Stimulated activated CD8-positive, alpha-beta memory T cell treated with anti-CD3 and anti-CD28 coated beads, Interleukin-15, amount 100 ng/mL, for 4 hours (primary cell): Measurements from ENCODE around the gene RBBP6.
"Not testable (repeated sequence)": the region's sequence is repeated elsewhere in the genome, so short reads cannot be mapped to it uniquely, and the experiment has no call there.

Source experiments
- DNase-seq, 2 donors: peaks; one replicate each; pipeline ENCODE4 v3.0.0-alpha.2; 2020; ENCODE audit warnings: low read depth in 2 of 2

Gene RBBP6

DNA sequence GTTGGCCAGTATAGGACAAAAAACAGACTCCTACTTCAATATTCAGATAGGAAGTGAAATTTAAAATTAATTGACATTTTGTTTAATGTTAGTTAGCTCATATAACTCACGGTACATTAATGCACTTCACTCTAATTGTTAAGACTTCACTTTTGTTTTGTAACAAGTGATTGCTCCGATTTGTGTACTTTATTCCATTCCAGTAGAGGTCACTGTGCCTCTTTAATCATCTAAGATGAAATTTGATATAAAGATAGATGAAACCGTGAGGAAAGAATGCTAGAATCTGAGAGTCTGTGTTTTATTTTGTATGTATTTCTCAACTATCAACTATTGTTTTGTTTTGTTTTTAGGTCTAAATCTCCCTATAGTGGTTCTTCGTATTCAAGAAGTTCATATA lies 29.0 kb downstream of the RBBP6 start:
- DNase-seq = no peak

DNA sequence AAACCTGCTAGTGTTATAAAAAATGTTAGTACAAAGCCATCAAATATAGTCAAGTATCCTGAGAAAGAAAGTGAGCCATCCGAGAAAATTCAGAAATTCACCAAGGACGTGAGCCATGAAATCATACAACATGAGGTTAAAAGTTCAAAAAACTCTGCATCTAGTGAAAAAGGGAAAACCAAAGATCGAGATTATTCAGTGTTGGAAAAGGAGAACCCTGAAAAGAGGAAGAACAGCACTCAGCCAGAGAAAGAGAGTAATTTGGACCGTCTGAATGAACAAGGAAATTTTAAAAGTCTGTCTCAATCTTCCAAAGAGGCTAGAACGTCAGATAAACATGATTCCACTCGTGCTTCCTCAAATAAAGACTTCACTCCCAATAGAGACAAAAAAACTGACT lies 31.7 kb downstream of the RBBP6 start:
- no peak for DNase-seq

DNA sequence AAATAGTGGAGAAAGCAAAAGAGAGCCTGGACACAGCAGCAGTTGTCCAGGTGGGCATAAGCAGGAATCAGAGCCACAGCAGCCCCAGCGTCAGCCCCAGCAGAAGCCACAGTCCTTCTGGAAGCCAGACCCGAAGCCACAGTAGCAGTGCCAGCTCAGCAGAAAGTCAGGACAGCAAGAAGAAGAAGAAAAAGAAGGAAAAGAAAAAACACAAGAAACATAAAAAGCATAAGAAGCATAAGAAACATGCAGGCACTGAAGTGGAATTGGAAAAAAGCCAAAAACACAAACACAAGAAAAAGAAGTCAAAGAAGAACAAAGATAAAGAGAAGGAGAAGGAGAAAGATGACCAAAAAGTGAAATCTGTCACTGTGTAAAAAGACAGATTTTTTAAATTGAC lies 32.7 kb downstream of the RBBP6 start:
- no peak for DNase-seq

DNA sequence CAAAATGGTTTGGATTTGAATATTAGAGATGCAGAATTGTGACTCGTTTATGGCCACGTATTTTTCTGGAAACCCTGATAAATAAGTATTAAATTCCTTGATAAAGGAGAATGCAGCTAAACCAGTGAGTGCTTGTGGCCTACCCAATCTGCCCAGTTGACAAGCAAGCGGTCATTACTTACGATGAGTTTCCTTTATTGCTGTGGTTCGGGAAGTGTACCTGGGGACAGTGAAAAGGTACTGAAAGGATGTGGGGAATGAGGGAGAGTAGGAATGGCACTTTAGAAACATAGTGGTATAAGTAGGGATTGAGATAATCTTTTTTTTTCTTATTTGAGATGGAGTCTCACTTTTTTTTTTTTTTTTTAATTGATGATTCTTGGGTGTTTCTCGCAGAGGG lies 33.8 kb downstream of the RBBP6 start:
- no peak for DNase-seq

DNA sequence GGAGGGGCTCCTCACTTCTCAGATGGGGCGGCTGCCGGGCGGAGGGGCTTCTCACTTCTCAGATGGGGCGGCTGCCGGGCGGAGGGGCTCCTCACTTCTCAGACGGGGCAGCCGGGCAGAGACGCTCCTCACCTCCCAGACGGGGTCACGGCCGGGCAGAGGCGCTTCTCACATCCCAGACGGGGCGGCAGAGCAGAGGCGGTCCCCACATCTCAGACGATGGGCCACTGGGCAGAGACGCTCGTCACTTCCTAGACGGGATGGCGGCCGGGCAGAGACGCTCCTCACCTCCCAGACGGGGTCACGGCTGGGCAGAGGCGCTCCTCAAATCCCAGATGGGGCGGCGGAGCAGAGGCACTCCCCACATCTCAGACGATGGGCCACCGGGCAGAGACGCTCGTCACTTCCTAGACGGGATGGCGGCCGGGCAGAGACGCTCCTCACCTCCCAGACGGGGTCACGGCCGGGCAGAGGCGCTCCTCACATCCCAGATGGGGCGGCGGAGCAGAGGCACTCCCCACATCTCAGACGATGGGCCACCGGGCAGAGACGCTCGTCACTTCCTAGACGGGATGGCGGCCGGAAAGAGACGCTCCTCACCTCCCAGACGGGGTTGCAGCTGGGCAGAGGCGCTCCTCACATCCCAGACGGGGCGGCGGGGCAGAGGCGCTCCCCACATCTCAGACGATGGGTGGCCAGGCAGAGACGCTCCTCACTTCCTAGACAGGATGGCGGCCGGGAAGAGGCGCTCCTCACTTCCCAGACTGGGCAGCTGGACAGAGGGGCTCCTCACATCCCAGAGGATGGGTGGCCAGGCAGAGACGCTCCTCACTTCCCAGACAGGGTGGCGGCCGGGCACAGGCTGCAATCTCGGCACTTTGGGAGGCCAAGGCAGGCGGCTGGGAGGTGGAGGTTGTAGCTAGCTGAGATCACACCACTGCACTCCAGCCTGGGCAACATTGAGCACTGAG lies 35.4 kb downstream of the RBBP6 start:
- DNase-seq = not testable (repeated sequence)

DNA sequence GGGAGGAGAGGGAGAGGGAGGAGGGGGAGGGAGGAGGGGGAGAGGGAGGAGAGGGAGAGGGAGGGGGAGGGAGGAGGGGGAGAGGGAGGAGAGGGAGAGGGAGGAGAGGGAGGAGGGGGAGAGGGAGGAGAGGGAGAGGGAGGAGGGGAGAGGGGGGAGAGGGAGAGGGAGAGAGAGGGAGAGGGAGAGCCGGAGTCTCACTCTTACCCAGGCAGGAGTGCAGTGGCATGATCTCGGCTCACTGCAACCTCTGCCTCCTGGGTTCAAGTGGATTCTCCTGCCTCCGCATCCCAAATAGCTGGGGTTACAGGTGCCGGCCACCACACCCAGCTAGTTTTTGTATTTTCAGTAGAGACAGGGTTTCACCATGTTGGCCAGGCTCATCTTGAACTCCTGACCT lies 36.4 kb downstream of the RBBP6 start:
- DNase-seq = not testable (repeated sequence)

DNA sequence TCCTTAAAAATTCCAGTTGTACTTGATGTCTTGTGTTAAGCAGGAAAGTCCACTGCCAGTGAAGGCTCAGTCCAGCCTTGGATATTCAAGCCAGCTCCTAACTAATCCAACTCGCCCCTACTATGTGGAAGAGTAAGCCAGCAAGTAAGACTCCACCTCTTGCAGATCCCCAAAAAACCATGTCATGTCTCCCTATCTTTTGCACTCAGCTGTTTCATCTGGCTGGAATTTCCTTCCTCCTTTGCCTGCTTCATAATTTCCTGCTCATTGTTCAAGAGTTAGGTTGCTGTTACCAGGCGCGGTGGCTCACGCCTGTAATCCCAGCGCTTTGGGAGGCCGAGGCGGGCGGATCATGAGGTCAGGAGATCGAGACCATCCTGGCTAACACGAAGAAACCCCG lies 37.8 kb downstream of the RBBP6 start:
- DNase-seq = no peak

DNA sequence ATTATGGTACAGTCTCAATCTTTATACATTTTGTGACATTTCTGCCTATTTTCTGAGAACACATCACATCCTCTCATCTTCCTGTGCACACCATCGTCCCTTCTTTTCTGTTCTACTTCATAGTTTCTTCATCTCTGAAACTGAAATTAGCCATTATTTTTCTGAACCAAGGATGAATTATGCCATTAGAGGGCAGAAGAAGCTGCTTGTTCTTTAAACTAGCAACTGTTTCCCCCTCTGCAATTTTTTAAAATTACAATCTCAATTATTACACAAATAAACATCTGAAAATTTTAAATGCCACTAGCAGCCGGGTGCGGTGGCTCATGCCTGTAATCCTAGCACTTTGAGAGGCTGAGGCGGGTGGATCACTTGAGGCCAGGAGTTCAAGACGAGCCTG lies 41.3 kb downstream of the RBBP6 start:
- DNase-seq = no peak

DNA sequence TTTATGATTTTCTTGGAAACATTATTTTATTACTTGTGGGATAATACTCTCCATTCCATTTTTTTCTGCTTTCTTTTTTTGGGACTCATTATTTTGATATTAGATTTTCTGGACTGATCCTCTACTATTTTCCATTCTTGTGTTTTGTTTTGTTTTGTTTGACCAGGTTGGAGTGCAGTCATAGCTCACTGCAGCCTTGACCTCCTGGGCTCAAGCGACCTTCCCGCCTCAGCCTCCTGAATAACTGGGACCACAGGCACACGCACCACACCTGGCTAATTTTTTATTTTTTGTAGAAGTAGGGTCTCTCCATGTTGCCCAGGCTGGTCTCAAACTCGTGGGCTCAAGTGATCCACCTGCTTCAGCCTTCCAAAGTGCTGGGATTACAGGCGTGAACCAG lies 44.1 kb downstream of the RBBP6 start:
- no peak for DNase-seq

DNA sequence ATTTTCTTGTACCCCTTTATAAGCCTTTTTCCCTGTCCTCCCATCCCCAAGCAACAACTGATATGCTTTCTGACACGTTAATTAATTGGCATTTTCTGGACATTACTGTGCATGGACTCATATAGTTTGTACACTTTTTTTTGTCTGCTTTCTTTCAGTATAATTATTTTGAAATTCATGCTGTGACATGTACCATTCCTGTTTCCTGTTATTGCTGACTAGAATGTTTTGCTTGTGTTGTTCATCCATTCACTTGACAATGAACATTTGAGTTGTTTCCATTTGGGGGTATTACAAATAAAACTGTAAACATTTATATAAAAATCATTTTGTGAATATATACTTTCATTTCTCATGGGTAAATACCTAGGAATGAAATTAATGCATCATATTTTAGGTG lies 50.6 kb downstream of the RBBP6 start:
- no peak for DNase-seq

DNA sequence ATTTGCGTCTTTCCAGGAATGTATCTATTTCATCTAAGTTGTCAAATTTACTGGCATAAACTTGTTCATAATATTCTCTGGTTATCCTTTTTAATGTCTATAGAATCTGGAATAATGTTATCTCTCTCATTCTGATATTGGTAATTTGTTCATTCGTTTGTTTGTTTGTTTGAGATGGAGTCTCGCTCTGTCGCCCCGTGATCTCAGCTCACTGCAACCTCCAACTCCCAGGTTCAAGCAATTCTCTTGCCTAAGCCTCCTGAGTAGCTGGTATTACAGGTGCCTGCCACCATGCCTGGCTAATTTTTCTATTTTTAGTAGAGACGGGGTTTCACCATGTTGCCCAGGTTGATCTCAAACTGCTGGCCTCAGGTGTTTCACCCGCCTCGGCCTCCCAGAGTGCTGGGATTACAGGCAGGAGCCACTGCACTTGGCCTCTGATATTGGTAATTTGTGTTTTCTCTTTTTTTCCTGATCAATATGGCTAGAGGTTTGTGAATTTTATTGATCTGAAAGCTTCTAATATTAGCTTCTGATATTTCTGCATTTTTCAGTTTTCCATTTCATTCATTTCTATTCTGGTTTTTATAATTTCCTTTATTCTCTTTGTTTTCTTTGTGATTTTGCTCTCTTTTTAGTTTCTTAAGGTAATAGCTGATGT lies 59.5 kb downstream of the RBBP6 start:
- DNase-seq = no peak

DNA sequence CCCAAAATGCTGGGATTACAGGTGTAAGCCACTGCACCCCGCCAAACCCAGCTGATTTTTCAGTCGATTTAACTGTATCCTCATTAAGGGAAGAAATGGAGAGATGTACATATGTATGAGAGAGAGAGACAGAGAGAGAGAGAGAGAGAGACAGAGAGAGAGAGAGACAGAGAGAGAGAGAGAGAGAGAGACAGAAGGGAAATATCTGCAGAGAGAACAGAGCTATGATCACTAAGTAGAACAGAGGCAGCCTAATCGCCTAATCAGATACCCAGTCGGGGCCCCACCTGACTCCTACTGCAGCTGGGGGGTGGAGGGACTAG lies 70.0 kb downstream of the RBBP6 start:
- no peak for DNase-seq

DNA sequence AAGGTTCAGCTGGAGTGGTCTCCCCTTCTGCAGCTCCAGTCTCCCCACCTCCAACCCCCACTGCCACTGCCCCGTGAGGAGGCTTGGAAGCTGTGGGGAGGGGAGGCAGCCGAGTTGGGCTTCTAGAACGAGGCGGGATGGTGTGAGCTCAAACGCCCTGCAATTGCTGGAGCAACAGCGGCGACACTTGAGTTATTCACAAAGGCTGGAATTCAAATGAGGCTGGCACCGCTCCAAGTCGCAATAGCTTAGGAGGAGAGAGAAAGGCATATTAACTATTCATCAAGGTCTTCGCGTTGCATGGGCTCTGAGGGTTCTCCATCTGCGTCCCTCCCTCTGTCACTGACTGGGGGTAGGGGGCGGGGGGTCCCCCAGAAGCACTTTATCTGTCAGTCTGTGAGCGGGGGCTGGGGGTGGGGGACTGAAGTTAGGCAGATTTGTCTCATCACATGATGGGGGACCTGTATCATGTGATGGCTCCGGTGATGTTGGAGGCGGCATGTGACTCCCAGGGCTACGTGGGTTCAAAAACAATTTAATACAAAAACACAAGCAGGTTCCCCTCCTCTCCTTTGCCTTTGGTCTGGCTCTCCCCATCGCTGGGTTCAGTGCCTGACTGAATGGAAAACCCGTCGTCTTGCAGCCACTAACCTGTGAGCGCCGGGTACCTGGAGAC lies 70.5 kb downstream of the RBBP6 start:
- DNase-seq = no peak

DNA sequence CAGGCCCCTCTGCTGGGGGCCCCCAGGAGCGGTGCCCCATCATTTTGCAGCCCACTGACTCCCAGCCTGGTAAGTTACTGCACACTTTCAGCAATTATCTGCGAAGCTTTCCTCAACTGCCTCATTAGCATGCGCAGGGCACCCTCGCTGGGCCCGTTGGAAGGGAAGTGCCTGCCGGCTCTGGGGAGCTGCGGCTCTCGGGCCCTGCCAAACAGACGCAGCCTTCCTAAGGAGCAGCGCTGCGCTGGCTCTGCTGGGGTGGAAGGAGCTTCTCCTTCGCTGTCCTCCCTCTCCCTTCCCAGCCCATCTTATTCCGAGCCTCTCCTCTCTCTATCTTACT lies 71.0 kb downstream of the RBBP6 start:
- DNase-seq = no peak

DNA sequence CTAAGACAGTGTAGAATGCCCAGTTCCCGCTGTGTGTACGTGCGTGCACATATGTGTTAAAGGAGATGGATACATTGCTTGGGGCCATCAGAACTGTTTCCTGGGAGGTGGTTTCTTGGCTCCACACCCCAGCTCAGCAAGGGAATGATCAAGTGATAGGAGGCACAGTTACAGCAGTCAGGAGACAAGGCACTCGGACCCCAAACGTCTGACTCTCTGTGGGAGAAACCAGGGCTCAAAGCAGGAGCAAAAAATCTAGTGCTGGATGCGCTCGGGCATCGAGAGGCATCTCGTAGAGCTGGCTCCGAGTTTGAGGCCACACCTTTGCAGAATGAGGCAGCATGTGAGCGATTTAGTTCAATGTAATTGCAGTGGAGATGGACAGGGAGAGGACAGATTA lies 71.9 kb downstream of the RBBP6 start:
- DNase-seq = no peak

DNA sequence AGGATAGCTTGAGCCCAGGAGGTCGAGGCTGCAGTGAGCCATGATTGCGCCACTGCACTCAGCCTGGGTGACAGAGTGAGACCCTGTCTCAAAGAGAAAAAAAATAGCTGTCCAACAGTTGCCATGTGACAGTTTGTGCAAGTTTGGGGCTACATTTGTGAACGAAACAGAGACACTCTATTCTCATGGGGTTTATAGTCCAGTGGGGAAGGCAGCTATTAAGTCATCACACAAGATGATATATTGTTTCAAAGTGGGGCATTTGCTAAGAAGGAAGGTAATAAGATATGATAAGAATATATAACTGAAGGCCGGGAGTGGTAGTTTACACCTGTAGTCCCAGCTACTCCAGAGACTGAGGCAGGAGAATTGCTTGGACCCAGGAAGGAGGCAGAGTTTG lies 73.3 kb downstream of the RBBP6 start:
- DNase-seq = no peak

DNA sequence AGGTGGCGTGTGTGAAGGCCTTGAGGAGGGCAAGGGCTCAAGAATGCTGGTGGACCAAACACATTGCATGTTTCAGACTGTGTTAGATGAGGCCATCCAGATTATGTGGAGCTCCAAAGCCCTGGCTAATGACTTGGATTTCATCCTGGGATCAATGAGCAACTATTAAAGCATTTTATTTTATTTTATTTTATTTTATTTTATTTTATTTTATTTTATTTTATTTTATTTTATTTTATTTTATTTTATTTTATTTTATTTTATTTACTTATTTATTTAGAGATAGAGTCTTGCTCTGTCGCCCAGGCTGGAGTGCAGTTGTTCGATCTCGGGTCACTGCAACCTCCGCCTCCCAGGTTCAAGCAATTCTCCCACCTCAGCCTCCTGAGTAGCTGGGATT lies 73.9 kb downstream of the RBBP6 start:
- DNase-seq = not testable (repeated sequence)

DNA sequence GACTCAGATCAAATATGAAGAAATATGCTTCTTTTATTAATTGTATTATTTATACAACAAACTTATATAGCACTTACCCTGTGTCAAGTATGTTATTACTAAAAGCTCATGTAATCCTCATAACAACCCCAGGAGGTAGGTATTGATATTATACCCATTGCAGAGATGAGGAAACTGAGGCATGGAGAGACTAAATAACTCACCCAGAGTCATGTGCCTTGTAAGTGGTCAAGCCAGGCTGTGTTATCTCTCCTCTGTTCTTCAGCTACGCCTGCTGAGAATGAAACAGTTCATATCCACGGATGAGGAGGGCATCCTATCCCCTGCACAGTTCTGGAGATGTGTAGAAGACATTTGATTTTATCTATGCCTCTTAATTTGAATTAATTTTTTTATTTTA lies 78.1 kb downstream of the RBBP6 start:
- DNase-seq = no peak
